ENCODE data around the gene FHL2. TPM values are rescaled to one million over a fixed set of nuclear protein-coding genes. Genes with fewer than 3 reads are reported as not detected.
A peak's percentile ranks its signal among the peaks of the same experiment; 100 is the strongest.
"Not testable (repeated sequence)": the region's sequence is repeated elsewhere in the genome, so short reads cannot be mapped to it uniquely, and the experiment has no call there.

FHL2 gene
- total and polyA plus RNA-seq, 4 donors, result 3.9 to 9.0 (median 6.5) TPM

GRCh38 chr2:105328281-105329196 lies 70.3 kb downstream of the FHL2 start:
- H3K27me3 ChIP-seq (ENCODE audit: control insufficient read depth in 4 of 4, insufficient read depth in 4 of 4, low read length in 3 of 4), result no peaks in the 10 kb centered on the region
- H3K36me3 ChIP-seq (ENCODE audit: control insufficient read depth in 4 of 4, insufficient read depth in 3 of 4, low read depth in 1 of 4, low read length in 3 of 4), result no peaks in the 10 kb centered on the region
- H3K9me3 ChIP-seq (ENCODE audit: control insufficient read depth in 4 of 4, low read length in 3 of 4), result no peaks in the 10 kb centered on the region
- TF ChIP-seq HNF4A (conservative IDR thresholded peaks at IDR 0.05), result no peak
- TF ChIP-seq SP1 (IDR thresholded peaks at IDR 0.05), result no peak
- TF ChIP-seq JUND (IDR thresholded peaks at IDR 0.05), result no peak
- H3K4me3 ChIP-seq (ENCODE audit: low read depth in 1 of 3, low read length in 3 of 3), result peak overlapping the region; percentile 80 to 93 (median 88)
- DNase-seq (ENCODE audit: low spot score), result no peak
- peaks cover 7 to 26% (median 15%) of the 10 kb centered on the region in 4 donors for H3K4me1 ChIP-seq (ENCODE audit: control insufficient read depth in 4 of 4, insufficient read depth in 4 of 4, low read length in 3 of 4)
- peak overlapping the region; percentile 62 to 63 for H3K27ac ChIP-seq (ENCODE audit: low read depth in 1 of 2, low read length in 2 of 2)
- H3K9ac ChIP-seq (ENCODE audit: low read depth in 1 of 2, low read length in 2 of 2), result peak overlapping the region; percentile 61 to 62
- 40% methylated on average over 16 of the region's 16 CpGs for WGBS

- H3K27ac ChIP-seq (ENCODE audit: low read depth in 1 of 2, low read length in 2 of 2), result no peak overlapping the region
- TF ChIP-seq NR2F2 (IDR thresholded peaks at IDR 0.05) (no peak), CTCF (IDR thresholded peaks at IDR 0.05; ENCODE audit: low read depth, low read length, missing input control) (no peak), FOXA2 (IDR thresholded peaks at IDR 0.05) (no peak), EGR1 (IDR thresholded peaks at IDR 0.05; ENCODE audit: low read depth in 2 of 2) (no peak), SP1 (IDR thresholded peaks at IDR 0.05) (no peak), YY1 (IDR thresholded peaks at IDR 0.05) (no peak), RXRA (IDR thresholded peaks at IDR 0.05) (no peak), TAF1 (conservative IDR thresholded peaks at IDR 0.05) (no peak), MAX (IDR thresholded peaks at IDR 0.05) (no peak), RAD21 (IDR thresholded peaks at IDR 0.05) (no peak), GABPA (IDR thresholded peaks at IDR 0.05 in 1 of 2, conservative IDR thresholded peaks at IDR 0.05 in 1 of 2) (no peak), REST (IDR thresholded peaks at IDR 0.05) (no peak), FOXA1 (IDR thresholded peaks at IDR 0.05) (no peak), HNF4A (conservative IDR thresholded peaks at IDR 0.05) (no peak), ATF3 (IDR thresholded peaks at IDR 0.05) (no peak), HNF4G (IDR thresholded peaks at IDR 0.05) (no peak), ZBTB33 (IDR thresholded peaks at IDR 0.05) (no peak)
- WGBS, result 89% methylated on average over 2 of the region's 2 CpGs
- no peak overlapping the region for H3K4me3 ChIP-seq (ENCODE audit: low read depth in 1 of 3, low read length in 3 of 3)
- no peaks in the 10 kb centered on the region for H3K9me3 ChIP-seq (ENCODE audit: control insufficient read depth in 4 of 4, low read length in 3 of 4)
- H3K36me3 ChIP-seq (ENCODE audit: control insufficient read depth in 4 of 4, insufficient read depth in 3 of 4, low read depth in 1 of 4, low read length in 3 of 4), result no peaks in the 10 kb centered on the region
- H3K9ac ChIP-seq (ENCODE audit: low read depth in 1 of 2, low read length in 2 of 2), result no peak overlapping the region
- H3K27me3 ChIP-seq (ENCODE audit: control insufficient read depth in 4 of 4, insufficient read depth in 4 of 4, low read length in 3 of 4), result no peaks in the 10 kb centered on the region
- H3K4me1 ChIP-seq (ENCODE audit: control insufficient read depth in 4 of 4, insufficient read depth in 4 of 4, low read length in 3 of 4), result peaks cover 7 to 26% (median 15%) of the 10 kb centered on the region in 4 donors
- no peak for DNase-seq (ENCODE audit: low spot score)
Observed at GRCh38 chr2:105327690-105328089, 71.2 kb downstream of the FHL2 start.

GRCh38 chr2:105327271-105327670 lies 71.6 kb downstream of the FHL2 start:
- H3K9me3 ChIP-seq (ENCODE audit: control insufficient read depth in 4 of 4, low read length in 3 of 4); H3K4me3 ChIP-seq (ENCODE audit: low read depth in 1 of 3, low read length in 3 of 3); H3K9ac ChIP-seq (ENCODE audit: low read depth in 1 of 2, low read length in 2 of 2); DNase-seq (ENCODE audit: low spot score); H3K27me3 ChIP-seq (ENCODE audit: control insufficient read depth in 4 of 4, insufficient read depth in 4 of 4, low read length in 3 of 4); H3K36me3 ChIP-seq (ENCODE audit: control insufficient read depth in 4 of 4, insufficient read depth in 3 of 4, low read depth in 1 of 4, low read length in 3 of 4); H3K27ac ChIP-seq (ENCODE audit: low read depth in 1 of 2, low read length in 2 of 2): not testable (repeated sequence)
- peaks cover 7 to 26% (median 15%) of the 10 kb centered on the region in 4 donors for H3K4me1 ChIP-seq (ENCODE audit: control insufficient read depth in 4 of 4, insufficient read depth in 4 of 4, low read length in 3 of 4)
- 96% methylated on average over 3 of the region's 3 CpGs for WGBS
